NCI-H446 treated with DMSO at 0.1 percent for 48 hours (cell line): ENCODE measurements around the gene ADAMTS17.

ENCODE experiments used
- DNase-seq: peaks from one replicate; lab custom pipeline; 2025; lab: John Stamatoyannopoulos, UW

ADAMTS17 gene, protein sequence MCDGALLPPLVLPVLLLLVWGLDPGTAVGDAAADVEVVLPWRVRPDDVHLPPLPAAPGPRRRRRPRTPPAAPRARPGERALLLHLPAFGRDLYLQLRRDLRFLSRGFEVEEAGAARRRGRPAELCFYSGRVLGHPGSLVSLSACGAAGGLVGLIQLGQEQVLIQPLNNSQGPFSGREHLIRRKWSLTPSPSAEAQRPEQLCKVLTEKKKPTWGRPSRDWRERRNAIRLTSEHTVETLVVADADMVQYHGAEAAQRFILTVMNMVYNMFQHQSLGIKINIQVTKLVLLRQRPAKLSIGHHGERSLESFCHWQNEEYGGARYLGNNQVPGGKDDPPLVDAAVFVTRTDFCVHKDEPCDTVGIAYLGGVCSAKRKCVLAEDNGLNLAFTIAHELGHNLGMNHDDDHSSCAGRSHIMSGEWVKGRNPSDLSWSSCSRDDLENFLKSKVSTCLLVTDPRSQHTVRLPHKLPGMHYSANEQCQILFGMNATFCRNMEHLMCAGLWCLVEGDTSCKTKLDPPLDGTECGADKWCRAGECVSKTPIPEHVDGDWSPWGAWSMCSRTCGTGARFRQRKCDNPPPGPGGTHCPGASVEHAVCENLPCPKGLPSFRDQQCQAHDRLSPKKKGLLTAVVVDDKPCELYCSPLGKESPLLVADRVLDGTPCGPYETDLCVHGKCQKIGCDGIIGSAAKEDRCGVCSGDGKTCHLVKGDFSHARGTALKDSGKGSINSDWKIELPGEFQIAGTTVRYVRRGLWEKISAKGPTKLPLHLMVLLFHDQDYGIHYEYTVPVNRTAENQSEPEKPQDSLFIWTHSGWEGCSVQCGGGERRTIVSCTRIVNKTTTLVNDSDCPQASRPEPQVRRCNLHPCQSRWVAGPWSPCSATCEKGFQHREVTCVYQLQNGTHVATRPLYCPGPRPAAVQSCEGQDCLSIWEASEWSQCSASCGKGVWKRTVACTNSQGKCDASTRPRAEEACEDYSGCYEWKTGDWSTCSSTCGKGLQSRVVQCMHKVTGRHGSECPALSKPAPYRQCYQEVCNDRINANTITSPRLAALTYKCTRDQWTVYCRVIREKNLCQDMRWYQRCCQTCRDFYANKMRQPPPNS

DNA sequence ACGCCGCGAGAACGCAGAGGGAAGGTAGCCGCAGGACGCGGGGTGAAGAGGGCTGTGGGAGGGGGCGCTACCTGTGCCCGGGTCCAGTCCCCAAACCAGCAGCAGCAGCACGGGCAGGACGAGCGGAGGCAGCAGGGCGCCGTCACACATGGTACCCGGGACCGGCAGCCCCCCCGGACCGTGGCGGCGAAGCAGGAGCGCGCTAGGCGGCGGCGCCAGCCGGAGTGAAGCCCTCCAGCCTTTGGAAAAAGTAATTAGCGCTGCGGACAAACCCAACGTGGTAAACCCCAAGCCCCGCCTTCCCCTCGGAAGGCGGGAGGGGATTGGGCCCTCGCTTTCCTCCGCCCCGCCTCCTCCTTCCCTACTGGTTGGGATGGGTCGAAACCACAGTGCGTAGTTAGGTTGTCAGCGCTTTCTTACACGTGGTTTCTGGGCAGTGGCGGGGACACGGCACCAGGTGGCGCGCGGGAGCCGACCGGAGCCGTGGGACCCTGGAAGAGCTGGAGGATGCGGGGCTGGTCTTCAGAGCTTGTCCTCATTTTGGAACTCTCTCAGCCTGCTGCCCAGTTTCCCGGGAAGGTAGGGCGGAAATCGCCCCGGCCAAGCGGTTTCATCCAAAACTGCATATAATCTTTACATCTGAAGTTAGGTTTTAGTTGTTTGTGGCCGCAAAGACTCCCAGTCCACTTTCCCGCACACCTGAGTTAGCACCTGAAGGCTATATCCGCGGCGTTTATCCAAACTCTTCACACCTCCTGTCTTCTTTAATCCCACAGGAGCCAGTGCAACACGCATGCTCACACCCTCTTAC lies at the start of gene ADAMTS17:
TSS of gene ADAMTS17 (minus strand) at position 226 of the 811 bp plus-strand sequence. CDS start at position 150, 76 bp downstream.
- DNase-seq = no peak

DNA sequence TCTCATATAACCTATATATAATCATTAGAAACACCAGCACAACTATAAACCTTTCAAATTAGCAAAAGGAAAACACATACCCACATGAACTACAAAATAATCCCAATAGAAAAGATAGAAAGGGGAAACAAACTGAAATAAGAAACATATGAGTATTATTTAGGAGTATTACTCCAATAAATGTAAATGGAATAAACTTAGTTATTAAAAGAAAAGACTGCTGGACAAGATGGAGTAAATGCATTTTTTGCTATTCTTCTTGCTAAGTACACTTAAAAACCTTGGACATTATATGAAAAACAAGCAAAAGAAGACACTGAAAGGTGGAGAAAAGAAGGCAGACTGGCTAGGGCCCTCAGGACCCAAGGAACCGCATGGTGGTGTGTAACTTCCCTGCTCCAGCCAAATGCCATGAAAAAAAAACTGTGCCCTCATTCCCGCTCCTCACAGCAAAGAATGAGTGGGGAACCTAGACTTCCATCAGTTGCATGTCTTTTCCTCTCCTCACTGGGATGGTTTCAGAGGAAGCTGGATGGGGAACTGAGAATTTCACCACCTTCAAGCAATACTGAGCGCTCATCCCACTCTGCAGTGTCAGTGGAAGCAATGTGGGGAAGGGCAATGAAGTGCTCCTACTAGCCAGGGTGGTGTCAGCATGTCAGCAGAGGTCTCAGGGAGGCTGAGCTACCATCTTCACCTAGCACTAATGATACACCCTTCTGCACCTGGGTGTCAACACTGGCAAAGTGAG lies 43.7 kb upstream of the ADAMTS17 start:
- no peak for DNase-seq

DNA sequence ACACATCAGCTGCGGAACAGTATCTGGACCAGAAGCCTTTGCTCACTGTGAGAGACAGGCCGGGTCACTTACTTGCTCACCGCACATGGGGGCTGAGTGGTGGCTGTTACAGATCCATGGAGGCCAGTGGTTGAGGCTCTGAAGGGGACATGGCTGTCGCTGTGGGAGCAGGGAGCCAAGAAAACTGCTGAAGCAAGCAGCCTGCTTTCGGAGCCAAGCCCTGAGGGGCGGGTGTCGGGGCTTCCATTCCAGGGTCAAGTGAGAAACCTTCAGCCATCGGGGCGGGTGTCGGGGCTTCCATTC lies 42.3 kb upstream of the ADAMTS17 start:
- no peak for DNase-seq

DNA sequence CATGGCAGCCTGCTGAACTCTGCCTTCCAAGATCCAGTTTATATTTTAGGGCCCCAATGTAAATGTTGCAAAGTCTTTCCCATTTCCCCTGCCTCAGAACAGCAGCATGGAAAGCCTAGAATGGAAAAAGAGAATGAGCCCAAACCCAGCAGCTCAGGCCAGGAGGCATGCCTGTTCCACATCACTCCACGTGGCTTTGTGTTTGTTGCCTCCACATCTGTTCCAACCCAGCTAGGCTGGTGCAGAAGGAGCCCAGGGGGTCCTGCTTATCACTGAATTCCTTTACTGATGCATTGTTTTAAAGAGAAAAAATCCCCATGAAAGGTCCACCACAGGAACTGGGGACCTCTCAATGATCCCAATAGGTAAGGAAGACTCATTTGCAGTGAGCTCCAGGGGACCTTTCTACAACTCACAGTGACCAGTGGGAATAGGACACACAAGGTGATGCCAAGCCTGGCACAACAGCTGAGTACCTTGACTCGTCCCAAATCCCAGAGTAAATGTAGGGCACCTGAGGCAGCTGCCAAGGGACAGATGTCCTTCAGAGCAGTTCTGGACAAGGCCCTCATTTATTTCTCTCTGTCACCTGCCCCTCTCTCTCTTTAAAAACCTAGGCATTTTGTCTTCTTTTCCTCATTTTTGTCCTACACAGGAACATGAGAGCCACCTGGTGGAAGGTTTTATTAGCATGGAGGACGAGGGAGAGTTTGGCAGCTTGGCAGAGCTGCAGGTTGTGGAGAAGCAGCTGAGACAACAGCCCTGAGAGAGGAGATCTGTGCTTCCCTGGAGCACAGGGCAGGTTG lies 41.7 kb upstream of the ADAMTS17 start:
- DNase-seq = no peak

DNA sequence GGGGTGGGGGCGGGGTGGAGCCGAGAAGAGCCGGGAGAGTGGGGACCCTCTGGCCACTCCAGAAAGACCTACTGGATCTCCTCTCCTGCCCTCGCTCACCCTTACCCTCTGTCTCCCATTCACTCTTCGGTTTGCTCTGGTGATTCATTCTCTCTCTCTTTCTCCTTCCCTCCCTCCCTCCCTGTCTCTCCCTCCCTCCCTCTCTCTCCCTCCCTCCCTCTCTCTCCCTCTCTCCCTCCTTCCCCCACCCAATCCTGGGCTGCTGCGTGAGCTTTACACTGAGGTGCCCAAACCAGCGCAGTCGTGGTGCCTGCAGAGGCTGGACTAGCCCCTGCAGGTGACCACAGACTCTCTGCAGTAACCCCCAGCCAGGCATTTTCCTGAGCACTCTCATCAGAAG lies 32.2 kb upstream of the ADAMTS17 start:
- DNase-seq = no peak

DNA sequence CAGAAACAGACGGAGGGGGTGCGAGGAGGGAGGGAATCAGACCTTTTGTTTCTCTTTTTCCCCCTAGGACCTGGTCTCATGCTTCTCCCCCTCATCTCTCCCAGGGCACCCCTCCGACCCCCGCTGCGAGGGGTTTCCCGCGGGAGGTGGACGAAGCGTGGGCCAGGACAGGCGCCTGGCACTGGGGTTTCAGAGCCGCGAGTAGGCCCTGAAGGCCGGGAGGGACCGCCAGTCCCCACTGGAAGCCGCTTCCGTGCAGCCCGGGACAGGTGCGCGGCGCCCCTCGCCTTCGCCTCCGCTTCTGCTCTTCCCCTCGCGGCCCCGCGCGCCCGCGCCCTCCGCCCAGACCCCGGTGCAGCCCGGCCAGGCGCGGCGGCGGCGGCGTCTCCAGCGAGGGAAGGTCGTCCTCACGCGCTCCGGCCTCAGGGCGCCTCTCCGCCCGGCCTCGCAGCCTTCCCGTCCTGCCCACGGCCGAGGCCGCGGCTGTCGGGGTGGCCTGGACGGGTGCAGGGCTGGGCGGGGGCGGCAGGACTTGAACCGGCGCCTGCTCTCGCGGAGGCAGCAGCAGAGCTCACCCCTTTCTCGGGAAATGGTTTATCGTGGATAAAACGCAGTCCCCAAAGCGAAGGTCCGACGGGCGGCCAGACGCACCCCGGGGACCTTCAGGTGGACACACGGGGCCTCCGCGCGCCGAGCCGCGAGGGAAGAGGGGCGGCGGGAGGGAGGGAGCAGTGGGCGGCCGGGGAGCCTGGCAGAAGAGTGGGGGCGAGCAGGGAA lies 31.5 kb upstream of the ADAMTS17 start:
- no peak for DNase-seq

DNA sequence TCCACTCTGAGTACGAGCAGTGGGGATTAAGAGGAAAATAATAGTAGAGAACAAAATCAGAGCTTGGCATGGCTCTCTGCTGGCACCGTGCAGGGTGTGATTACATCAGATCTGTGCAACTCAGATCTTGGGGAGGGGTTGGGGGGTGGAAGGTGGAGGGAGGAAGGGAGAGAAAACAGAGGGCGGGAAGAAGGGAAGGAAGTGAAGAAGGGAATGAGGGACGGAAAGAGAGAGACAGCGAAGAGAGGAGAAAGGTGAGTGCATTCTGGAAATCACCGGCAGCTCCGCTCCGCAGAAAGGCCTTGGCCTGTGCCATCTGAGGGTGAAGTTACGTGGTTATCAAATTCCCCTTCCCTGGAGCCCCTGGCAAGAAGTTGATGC lies 31.0 kb upstream of the ADAMTS17 start:
- no peak for DNase-seq

DNA sequence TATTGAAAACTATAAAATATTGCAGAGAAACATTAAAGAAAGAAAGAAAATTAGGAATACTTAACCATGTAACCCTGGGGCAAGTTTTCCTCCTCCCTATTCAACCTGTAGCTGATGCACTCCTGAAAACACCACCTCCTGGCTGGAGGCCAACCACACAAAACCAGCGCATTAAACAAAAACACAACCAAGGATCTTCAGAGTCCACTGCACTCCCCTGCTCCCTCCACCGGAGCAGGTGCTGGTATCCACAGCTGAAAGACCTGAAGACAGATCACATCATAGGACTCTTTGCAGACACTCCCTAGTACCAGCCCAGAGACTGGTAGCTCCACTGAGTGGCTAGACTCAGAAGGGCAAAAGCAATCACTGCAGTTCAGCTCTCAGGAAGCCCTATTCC lies 13.6 kb upstream of the ADAMTS17 start:
- no peak for DNase-seq

DNA sequence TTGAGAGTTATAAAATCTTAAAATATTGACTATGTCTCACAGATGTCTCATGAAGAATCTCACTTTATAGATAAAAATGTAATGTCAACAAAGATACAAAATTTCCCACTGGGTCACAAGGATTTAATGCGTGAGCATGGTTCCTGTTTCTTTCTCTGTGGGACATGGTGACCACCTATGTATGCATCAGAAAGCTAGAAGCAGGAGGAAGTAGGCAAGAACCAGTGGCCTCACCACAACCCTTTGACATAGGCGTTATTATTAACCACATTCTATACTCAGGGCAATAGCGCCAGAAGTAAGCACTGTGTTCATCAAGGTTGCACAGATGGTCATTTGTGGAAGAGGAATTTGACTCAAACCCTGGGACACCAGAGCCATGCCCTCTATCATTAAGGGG lies 11.7 kb upstream of the ADAMTS17 start:
- no peak for DNase-seq

DNA sequence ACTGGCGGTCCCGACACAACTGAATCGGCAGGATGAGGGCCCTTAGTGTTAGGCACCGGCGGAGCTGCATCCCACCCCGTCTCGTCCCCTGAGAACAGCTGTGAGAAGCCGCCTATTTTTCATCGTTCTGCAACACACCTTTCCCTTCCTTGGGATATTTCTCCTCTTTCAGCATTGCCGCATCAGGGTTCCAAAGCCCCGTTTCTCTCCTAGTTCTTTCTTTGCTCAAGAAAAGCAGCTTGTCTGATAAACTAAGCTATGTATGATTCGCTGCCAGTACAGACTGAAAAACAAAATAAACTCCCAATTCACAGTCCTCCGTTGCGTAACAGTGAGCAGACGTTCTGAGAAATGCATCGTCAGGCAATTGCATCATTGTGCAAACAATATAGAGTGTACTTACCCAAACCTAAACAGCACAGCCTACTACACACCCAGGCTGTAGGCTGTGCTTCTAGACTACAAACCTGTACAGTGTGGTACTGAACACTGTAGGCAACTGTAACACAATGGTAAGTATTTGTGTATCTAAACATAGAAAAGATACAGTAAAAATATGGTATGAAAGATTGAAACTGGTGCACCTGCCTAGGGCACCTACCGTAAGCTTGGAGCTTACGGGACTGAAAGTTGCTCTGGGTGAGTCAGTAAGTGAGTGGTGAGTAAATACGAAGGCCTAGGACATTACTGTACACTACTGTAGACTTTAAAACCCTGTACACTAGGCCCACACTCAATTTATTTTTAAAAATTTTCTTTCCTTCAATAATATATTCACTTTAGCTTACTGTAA lies 8.9 kb upstream of the ADAMTS17 start:
- no peak for DNase-seq

DNA sequence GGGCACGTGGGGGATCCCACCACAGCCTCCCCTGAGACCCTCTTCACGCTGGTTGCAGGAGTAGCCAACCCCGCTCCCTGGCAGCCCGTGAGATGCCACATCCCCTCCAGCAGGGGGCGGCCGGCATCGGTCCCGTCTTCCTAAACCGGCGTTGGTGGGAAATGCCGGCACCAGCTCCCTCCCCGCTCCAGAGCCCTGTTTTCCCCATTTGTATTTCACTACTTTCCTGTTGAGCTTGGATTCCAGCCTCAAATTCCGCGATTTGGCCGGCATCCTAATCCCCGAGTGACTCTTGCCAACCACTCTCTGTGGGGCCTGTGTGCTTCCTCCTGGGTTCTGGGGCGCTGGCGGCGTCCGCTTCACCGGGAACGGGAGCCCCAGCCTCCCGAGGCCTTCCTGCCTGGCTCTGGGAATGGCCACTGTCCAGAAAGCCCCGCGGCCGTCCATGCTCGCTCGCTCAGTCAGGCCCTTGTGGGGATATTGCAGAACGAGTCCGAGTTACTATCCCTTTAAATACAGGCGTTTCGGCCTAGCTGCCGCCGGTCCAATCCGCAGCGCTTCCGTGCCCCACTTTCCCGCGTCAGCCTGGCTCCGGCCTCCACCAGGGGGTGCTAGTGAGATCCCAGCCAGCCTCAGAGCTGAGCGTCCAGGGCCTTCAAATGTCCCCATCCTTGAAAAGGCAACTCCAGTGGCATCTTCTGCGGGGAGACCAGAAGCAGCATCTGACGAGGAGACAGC lies 8.1 kb upstream of the ADAMTS17 start:
- DNase-seq = peak; percentile 34

DNA sequence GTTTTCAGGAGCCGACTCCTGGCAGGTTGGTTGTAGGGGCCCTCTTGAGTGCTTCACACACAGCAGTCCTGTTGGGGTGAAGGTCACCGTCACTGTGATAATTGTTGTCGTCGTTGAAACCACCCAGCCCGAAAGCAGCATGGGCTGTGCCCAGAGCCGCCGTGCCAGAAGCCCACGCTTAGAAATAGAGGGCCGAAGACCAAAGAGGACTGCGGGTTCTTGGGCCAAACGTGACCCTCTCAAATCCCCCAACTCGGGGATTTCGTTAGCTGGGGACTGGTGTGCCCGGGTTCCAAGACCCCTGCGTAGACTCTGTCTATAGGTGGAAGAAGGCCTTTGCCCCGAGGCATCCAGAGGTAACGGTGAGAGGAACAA lies 7.5 kb upstream of the ADAMTS17 start:
- DNase-seq = no peak

DNA sequence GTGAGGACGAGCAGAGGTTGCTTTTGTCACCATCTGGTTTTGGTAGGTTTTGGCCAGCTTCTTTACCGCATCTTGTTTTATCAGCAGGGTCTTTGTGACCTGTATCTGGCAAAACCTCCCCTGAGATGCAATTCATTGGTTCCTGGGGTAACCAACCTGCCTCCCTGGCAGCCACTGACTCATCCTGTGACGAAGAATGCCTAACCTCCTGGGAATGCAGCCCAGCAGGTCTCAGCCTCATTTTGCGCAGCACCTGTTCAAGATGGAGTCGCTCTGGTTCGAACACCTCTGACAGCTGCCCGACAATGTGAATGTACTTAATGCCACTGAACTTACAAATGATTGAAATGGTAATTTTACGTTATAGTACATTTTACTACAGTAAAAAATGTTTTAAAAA lies 6.8 kb upstream of the ADAMTS17 start:
- DNase-seq = no peak

DNA sequence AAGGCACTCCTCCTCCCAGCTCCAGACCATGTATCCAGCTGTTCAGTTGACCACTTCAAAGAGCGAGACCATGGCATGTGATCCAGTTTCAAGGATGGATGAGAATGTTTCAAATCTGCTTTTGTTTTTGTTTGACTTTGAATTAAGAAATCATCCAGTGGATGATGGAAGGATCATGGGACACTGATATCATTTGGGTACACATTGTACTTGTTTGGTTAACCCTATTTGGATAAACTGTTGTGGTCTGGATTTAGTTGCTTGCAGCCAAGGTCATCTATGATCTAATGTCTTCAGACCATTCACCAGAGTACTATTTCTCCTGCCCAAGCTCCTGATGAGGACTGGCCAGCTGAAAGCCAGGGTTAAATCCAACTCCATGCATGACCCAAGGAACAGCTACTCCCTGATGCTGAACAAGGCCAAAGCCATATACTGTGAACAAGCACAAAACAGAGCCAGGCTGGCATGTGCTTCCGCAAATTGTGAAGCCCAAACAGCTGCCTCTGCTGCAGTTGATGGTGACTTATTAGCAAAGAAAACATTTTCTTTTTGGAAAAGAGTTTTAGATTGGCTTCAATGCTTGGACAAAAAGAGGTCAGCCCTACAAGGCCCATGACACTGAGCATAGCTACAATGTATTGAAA lies 5.2 kb upstream of the ADAMTS17 start:
- DNase-seq = no peak

DNA sequence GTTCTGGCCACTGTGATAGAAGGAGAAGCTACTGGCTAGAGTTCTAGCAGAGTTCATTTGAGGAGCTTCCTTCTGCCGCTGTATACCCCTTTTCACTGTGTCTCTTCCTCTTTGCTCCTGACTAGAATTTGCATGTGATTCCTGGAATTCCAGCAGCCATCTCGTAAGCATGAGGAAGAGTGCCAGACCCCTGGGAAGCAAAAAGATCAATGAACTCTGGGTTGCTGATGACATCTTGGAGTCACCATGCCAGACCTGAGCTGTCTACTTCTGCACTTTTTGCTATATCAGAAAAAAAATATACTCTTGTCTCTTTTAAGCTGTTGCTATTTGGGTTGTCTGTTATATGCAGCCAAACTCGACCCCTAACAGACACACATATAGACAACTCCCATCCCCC lies 3.7 kb upstream of the ADAMTS17 start:
- no peak for DNase-seq

DNA sequence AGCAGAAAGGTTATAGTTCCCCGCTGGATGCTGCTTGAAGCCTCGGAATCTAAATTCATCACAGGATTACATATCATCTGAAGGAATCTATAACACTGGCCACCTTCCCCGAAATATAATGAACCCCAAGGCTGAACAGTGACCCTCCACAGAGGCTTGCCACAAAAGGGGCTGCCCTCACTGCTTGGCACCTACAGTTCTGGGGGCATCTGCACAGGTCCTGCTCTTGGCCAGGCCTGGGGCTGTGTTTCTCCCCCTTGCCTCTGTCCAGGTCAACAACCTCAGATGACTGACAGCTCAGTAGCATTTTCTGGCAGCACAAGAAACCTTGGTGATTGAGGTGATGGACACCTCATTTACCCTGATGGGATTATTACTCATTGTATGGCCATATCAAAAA lies 1.5 kb upstream of the ADAMTS17 start:
- no peak for DNase-seq

DNA sequence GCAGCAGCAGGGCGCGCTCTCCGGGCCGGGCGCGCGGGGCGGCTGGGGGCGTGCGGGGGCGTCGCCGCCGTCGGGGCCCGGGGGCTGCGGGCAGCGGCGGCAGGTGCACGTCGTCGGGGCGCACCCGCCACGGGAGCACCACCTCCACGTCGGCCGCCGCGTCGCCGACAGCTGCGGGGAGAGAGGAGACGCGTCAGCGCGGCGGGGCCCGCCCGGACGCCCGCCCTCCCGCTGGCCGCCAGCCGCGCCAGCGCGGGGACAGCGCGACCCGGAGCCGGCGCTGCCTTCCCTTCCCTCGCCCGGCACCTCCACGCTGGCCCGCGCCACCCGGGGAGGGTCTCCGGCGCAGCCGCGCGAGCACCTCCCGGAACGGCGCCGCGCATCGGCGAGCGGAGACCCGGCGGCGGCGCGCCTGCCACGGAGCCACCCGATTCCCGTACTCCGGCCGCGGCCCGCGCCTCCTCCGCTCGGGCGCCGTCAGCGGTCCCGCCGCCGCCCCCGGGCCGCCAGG lies 481 bp downstream of the ADAMTS17 start:
- no peak for DNase-seq
